IMR-90 (cell line): ENCODE measurements around the gene ATP9B. TPM values are rescaled to one million over a fixed set of nuclear protein-coding genes. Genes with fewer than 3 reads are reported as not detected.

Experiments used
- ATAC-seq: fragments of 200-7000 bp; cut with Tn5 transposase; 2 replicates; pipeline ENCODE4 v1.9.1; 2020; ENCODE audit warnings: low read depth, mild to moderate bottlenecking, moderate library complexity
- BruUV-seq: library from RNA; stranded (reverse); fragments of 400-500 nt; replicated peaks from 2 replicates; lab custom pipeline; 2021; lab: Mats Ljungman, UMichigan
- CTCF ChIA-PET: fragments of 300-600 bp; formaldehyde crosslinking; extraction: SDS; loops from one replicate; lab custom pipeline; 2021; ENCODE audit warnings: antibody characterized with exemption; lab: Yijun Ruan, JAX
- POLR2A ChIA-PET: fragments of 300-600 bp; sonication (Branson Sonifier 250); formaldehyde crosslinking; loops from one replicate; lab custom pipeline; 2022; ENCODE audit warnings: antibody characterized with exemption; ENCODE audit not compliant: unreplicated experiment; lab: Charles Lee
- DNase-seq: peaks from one replicate; pipeline ENCODE4 v3.0.0; 2013
- H2AFZ ChIP-seq: replicated peaks from 2 replicates; pipeline ENCODE3; 2013; ENCODE audit warnings: low read length, mild to moderate bottlenecking; ENCODE audit not compliant: poor library complexity
- H2AK5ac ChIP-seq: 2 replicates; pipeline ENCODE4 v1.6.1; 2013; ENCODE audit warnings: low read depth, low read length, inconsistent platforms
- H2AK9ac ChIP-seq: replicated peaks from 2 replicates; pipeline ENCODE3; 2013; ENCODE audit warnings: mild to moderate bottlenecking, low read depth, low read length, moderate library complexity; ENCODE audit not compliant: poor library complexity
- H2BK120ac ChIP-seq: 2 replicates; pipeline ENCODE4 v1.6.1; 2013; ENCODE audit warnings: low read depth, low read length, inconsistent platforms
- H2BK15ac ChIP-seq: 3 replicates; pipeline ENCODE4 v1.6.1; 2013; ENCODE audit warnings: low read depth, low read length, inconsistent platforms
- H2BK20ac ChIP-seq: 2 replicates; pipeline ENCODE4 v1.6.1; 2013; ENCODE audit warnings: low read depth, mild to moderate bottlenecking, inconsistent platforms, low read length, moderate library complexity
- H2BK5ac ChIP-seq: 2 replicates; pipeline ENCODE4 v1.6.1; 2013; ENCODE audit warnings: mild to moderate bottlenecking, low read depth, low read length, inconsistent platforms; ENCODE audit not compliant: poor library complexity, severe bottlenecking
- H3K14ac ChIP-seq: replicated peaks from 2 replicates; pipeline ENCODE4 v1.6.1; 2013; ENCODE audit warnings: low read depth, low read length, inconsistent platforms
- H3K18ac ChIP-seq: 2 replicates; pipeline ENCODE4 v1.6.1; 2013; ENCODE audit warnings: low read depth, low read length, control low read depth
- H3K23ac ChIP-seq: 2 replicates; pipeline ENCODE4 v1.6.1; 2013; ENCODE audit warnings: low read depth, low read length, inconsistent platforms
- H3K27ac ChIP-seq: 2 replicates; pipeline ENCODE4 v1.5.1; 2013; ENCODE audit warnings: mild to moderate bottlenecking, control low read depth, low read length; ENCODE audit not compliant: insufficient read depth
- H3K27me3 ChIP-seq: 2 replicates; pipeline ENCODE4 v1.6.1; 2013; ENCODE audit warnings: low read length; ENCODE audit not compliant: control insufficient read depth, insufficient read depth
- H3K36me3 ChIP-seq: 2 replicates; pipeline ENCODE4 v1.6.1; 2013; ENCODE audit warnings: low read length, mixed read lengths; ENCODE audit not compliant: control insufficient read depth, insufficient read depth
- H3K4ac ChIP-seq: 2 replicates; pipeline ENCODE4 v1.6.1; 2013; ENCODE audit warnings: low read depth, low read length, inconsistent platforms
- H3K4me1 ChIP-seq: 2 replicates; pipeline ENCODE4 v1.6.1; 2013; ENCODE audit warnings: low read length, mixed read lengths; ENCODE audit not compliant: control insufficient read depth, insufficient read depth
- H3K4me2 ChIP-seq: 2 replicates; pipeline ENCODE4 v1.6.1; 2013; ENCODE audit warnings: low read depth, mild to moderate bottlenecking, control low read depth, low read length, moderate library complexity
- H3K4me3 ChIP-seq: 2 replicates; pipeline ENCODE4 v1.5.1; 2013; ENCODE audit warnings: low read depth, mild to moderate bottlenecking, control low read depth, low read length, moderate library complexity; ENCODE audit not compliant: insufficient read depth
- H3K56ac ChIP-seq: 2 replicates; pipeline ENCODE4 v1.6.1; 2013; ENCODE audit warnings: low read length, inconsistent platforms; ENCODE audit not compliant: insufficient read depth; ENCODE audit errors: extremely low read depth
- H3K79me1 ChIP-seq, 2 experiments: 2 replicates each; pipeline ENCODE4 v1.6.1; 2013; ENCODE audit warnings: low read length in 2 of 2, inconsistent platforms in 1 of 2, low read depth in 1 of 2
- H3K9ac ChIP-seq: 2 replicates; pipeline ENCODE4 v1.6.1; 2013; ENCODE audit warnings: low read depth, low read length, control low read depth
- H3K9me1 ChIP-seq: 2 replicates; pipeline ENCODE4 v1.6.1; 2013; ENCODE audit warnings: low read length, inconsistent platforms; ENCODE audit not compliant: insufficient read depth
- H3K9me3 ChIP-seq: 2 replicates; pipeline ENCODE4 v1.6.1; 2013; ENCODE audit warnings: low read length; ENCODE audit not compliant: control insufficient read depth, insufficient read depth
- H4K20me1 ChIP-seq: 2 replicates; pipeline ENCODE4 v1.6.1; 2013; ENCODE audit warnings: low read length, inconsistent platforms; ENCODE audit not compliant: insufficient read depth
- H4K5ac ChIP-seq: 2 replicates; pipeline ENCODE4 v1.6.1; 2013; ENCODE audit warnings: mild to moderate bottlenecking, low read depth, low read length, control low read depth
- H4K8ac ChIP-seq, 2 experiments: 2 replicates each; pipeline ENCODE4 v1.6.1; 2013; ENCODE audit warnings: low read depth in 2 of 2, low read length in 2 of 2, control low read depth in 1 of 2, inconsistent platforms in 1 of 2
- H4K91ac ChIP-seq: 2 replicates; pipeline ENCODE4 v1.6.1; 2013; ENCODE audit warnings: low read depth, low read length, inconsistent platforms; ENCODE audit not compliant: insufficient read depth
- BHLHE40 ChIP-seq: fragments of 150-350 bp; IDR thresholded peaks from 2 replicates; pipeline ENCODE4 v1.6.1; 2016; ENCODE audit warnings: mild to moderate bottlenecking, low read depth, low read length
- CTCF ChIP-seq: conservative IDR thresholded peaks from 2 replicates; pipeline ENCODE4 v1.5.1; 2012; ENCODE audit warnings: mild to moderate bottlenecking, low read depth, low read length, improper control_type of control experiment
- MAZ ChIP-seq: IDR thresholded peaks from 2 replicates; pipeline ENCODE4 v1.6.1; 2012; ENCODE audit warnings: low read depth, mild to moderate bottlenecking, low read length, improper control_type of control experiment, moderate library complexity, borderline replicate concordance
- MXI1 ChIP-seq: IDR thresholded peaks from 2 replicates; pipeline ENCODE4 v1.6.1; 2012; ENCODE audit warnings: low read depth, mild to moderate bottlenecking, low read length, moderate library complexity, borderline replicate concordance
- NFE2L2 ChIP-seq: fragments of 150-350 bp; IDR thresholded peaks from 2 replicates; pipeline ENCODE4 v1.6.1; 2016; ENCODE audit warnings: low read depth, mild to moderate bottlenecking, low read length
- POLR2A ChIP-seq: IDR thresholded peaks from 2 replicates; pipeline ENCODE4 v1.6.1; 2012; ENCODE audit warnings: mild to moderate bottlenecking, low read depth, low read length
- RAD21 ChIP-seq: IDR thresholded peaks from 2 replicates; pipeline ENCODE4 v1.6.1; 2012; ENCODE audit warnings: low read length, improper control_type of control experiment
- SMC3 ChIP-seq: fragments of 150-350 bp; IDR thresholded peaks from 2 replicates; pipeline ENCODE4 v1.6.1; 2016; ENCODE audit warnings: low read depth, mild to moderate bottlenecking, antibody characterized with exemption, low read length, moderate library complexity
- USF2 ChIP-seq: fragments of 150-350 bp; IDR thresholded peaks from 2 replicates; pipeline ENCODE4 v1.6.1; 2017; ENCODE audit warnings: mild to moderate bottlenecking, antibody characterized with exemption, low read length, low read depth
- WGBS, 2 experiments: methylation state at CpG; one replicate each; pipeline versions ENCODE4 v1.1.5 to v1.1.7; 2013; ENCODE audit warnings: missing lambda C conversion rate in 2 of 2; ENCODE audit not compliant: insufficient read length in 1 of 2; ENCODE audit errors: extremely low coverage in 2 of 2; 5-methylcytosine and 5-hydroxymethylcytosine counted together
- dilution Hi-C: fragments of 300-500 bp; cut with HindIII; formaldehyde crosslinking; loops from one replicate; pipeline ENCODE4 v1.14.3; 2018; ENCODE audit warnings: low sequenced_read_pairs; ENCODE audit not compliant: unreplicated experiment
- in situ Hi-C: fragments of 300-500 bp; cut with MboI; formaldehyde crosslinking; loops from 3 replicates; pipeline ENCODE4 v1.14.3; 2019; ENCODE audit warnings: low sequenced_read_pairs, inconsistent platforms, mixed read lengths
- intact Hi-C: fragments of 100-400 bp; cut with micrococcal nuclease; formaldehyde crosslinking; loops from 2 replicates; pipeline ENCODE4 v1.10.0; 2022
- polyA plus RNA-seq, 3 experiments: library from polyadenylated mRNA; depleted of rRNA; stranded (reverse); fragments of >200 nt; gene quantifications; 2 replicates each; pipeline ENCODE4 v1.2.3, GENCODE V29; 2012; ENCODE audit warnings: low replicate concordance in 1 of 3
- total RNA-seq: library from RNA; depleted of rRNA; stranded (reverse); fragments of >200 nt; gene quantifications from 2 replicates; pipeline ENCODE4 v1.2.3, GENCODE V29; 2012

Gene ATP9B
- total and polyA plus RNA-seq, 2 of the 4 experiments (the other 2 are of a cell fraction) = 11.0 to 11.5 TPM

GRCh38 chr18:79380816-79381806 is 311.9 kb downstream of the ATP9B start:
- Histone ChIP-seq H3K9me1 (no peaks in the 10 kb centered on the region), H2AK9ac (no peak overlapping the region), H3K79me1 (no peaks in the 10 kb centered on the region), H3K9me3 (no peaks in the 10 kb centered on the region), H4K5ac (no peak overlapping the region), H2BK20ac (no peak overlapping the region), H3K36me3 (peaks cover 6% of the 10 kb centered on the region), H2BK15ac (no peak overlapping the region), H4K20me1 (peaks cover 5% of the 10 kb centered on the region; the same call in 1 of the 2 replicates), H2AFZ (peak overlapping the region; percentile 27), H2BK120ac (no peak overlapping the region), H3K14ac (no peak overlapping the region), H3K56ac (no peak overlapping the region), H3K4ac (no peak overlapping the region), H3K18ac (no peak overlapping the region), H4K91ac (no peak overlapping the region), H3K4me1 (peaks cover 3% of the 10 kb centered on the region; the same call in 1 of the 2 replicates), H3K9ac (no peak overlapping the region), H3K4me3 (no peak overlapping the region), H3K27me3 (no peaks in the 10 kb centered on the region; the same call in 1 of the 2 replicates), H3K23ac (no peak overlapping the region), H4K8ac (no peak overlapping the region), H2AK5ac (no peak overlapping the region), H2BK5ac (no peak overlapping the region), H3K4me2 (no peak overlapping the region), H3K27ac (no peak overlapping the region)
- in situ Hi-C loops (no loop called here), dilution Hi-C loops (no loop called here), intact Hi-C loops (loop anchor here (1.0 kb wide), 2 partner anchors 147 to 263 kb away; no protein-coding TSS in a partner anchor)
- DNase-seq (peak; percentile 29), ATAC-seq (peak; percentile 79)
- POLR2A ChIA-PET = no interaction called here
- TF ChIP-seq MXI1 (no peak), CTCF (peak; percentile 81), USF2 (no peak), SMC3 (peak; percentile 93), BHLHE40 (no peak), MAZ (no peak), NFE2L2 (no peak), RAD21 (peak; percentile 94), POLR2A (peak; percentile 45; the same call in 1 of the 2 replicates)
- CTCF ChIA-PET = interaction anchor here (0.6 to 3.1 kb wide), 3 partner anchors 142 to 263 kb away, joined by 3 to 10 read pairs (median 3); no protein-coding TSS in a partner anchor
- BruUV-seq = no TSS peak
- 69% methylated on average over 13 of the region's 30 CpGs; no CpG with 5 or more reads in 1 of the 2 experiments for WGBS, 2 experiments
